Activated CD8-positive, alpha-beta T cell treated with anti-CD3 and anti-CD28 coated beads for 36 hours (primary cell): ENCODE measurements around the gene SLC38A10. TPM values are rescaled to one million over a fixed set of nuclear protein-coding genes. Genes with fewer than 3 reads are reported as not detected.

Experiments used
- ATAC-seq: fragments of 200-7000 bp; cut with Tn5 transposase; one replicate; pipeline ENCODE4 v1.10.0; 2021; ENCODE audit warnings: mild to moderate bottlenecking, moderate library complexity
- CTCF ChIA-PET: fragments of 350-600 bp; sonication (Branson Sonifier 250); formaldehyde crosslinking; loops from one replicate; lab custom pipeline; 2021; ENCODE audit warnings: antibody characterized with exemption; lab: Charles Lee
- POLR2A ChIA-PET: fragments of 350-600 bp; sonication (Branson Sonifier 250); formaldehyde crosslinking; loops from one replicate; lab custom pipeline; 2021; ENCODE audit warnings: antibody characterized with exemption; lab: Charles Lee
- DNase-seq: peaks from one replicate; pipeline ENCODE4 v3.0.0-alpha.2; 2020
- H3K27ac Mint-ChIP-seq: one replicate; pipeline ENCODE4 v1.8.0; 2021; ENCODE audit warnings: mild to moderate bottlenecking, mixed read lengths
- H3K27me3 Mint-ChIP-seq: one replicate; pipeline ENCODE4 v1.8.0; 2021; ENCODE audit warnings: mixed read lengths
- H3K36me3 Mint-ChIP-seq: one replicate; pipeline ENCODE4 v1.8.0; 2021; ENCODE audit warnings: low read depth, mixed read lengths
- H3K4me1 Mint-ChIP-seq: one replicate; pipeline ENCODE4 v1.8.0; 2021; ENCODE audit warnings: low read depth, mixed read lengths
- H3K4me3 Mint-ChIP-seq: one replicate; pipeline ENCODE4 v1.8.0; 2021; ENCODE audit warnings: mild to moderate bottlenecking, moderate library complexity, mixed read lengths
- H3K9me3 Mint-ChIP-seq: one replicate; pipeline ENCODE4 v1.8.0; 2021; ENCODE audit warnings: mixed read lengths
- CTCF ChIP-seq: fragments of 200-600 bp; IDR thresholded peaks from one replicate; pipeline ENCODE4 v1.8.0; 2022; ENCODE audit warnings: antibody characterized with exemption, mild to moderate bottlenecking
- intact Hi-C: fragments of 100-400 bp; cut with micrococcal nuclease; formaldehyde crosslinking; loops from one replicate; pipeline ENCODE4 v1.10.0; 2022
- total RNA-seq, 2 experiments: library from RNA; stranded (reverse); gene quantifications; one replicate each; pipeline ENCODE4 v1.2.3, GENCODE V29; 2021

The SLC38A10 gene
- total RNA-seq, 2 experiments from 2014 or later: 42.7 to 45.4 TPM

- ATAC-seq: no peak
- ChIA-PET POLR2A (interaction anchor here (1.0 kb wide), 1 partner anchor 228 kb away, joined by 3 read pairs; no protein-coding TSS in a partner anchor), CTCF (no interaction called here)
- TF ChIP-seq CTCF: no peak
- DNase-seq: no peak
- no peaks in the 10 kb centered on the region for H3K9me3 Mint-ChIP-seq
- H3K36me3 Mint-ChIP-seq: peaks cover 4% of the 10 kb centered on the region
- peaks cover 4% of the 10 kb centered on the region for H3K4me1 Mint-ChIP-seq
- H3K27me3 Mint-ChIP-seq: no peaks in the 10 kb centered on the region
- H3K4me3 Mint-ChIP-seq: no peak overlapping the region
- no peak overlapping the region for H3K27ac Mint-ChIP-seq
- intact Hi-C loops: no loop called here
These were observed 36.8 kb downstream of the SLC38A10 start for GRCh38 chr17:81258292-81258691.

- intact Hi-C loops: no loop called here
- peaks cover 7% of the 10 kb centered on the region for H3K4me1 Mint-ChIP-seq
- DNase-seq (no peak), ATAC-seq (no peak)
- H3K9me3 Mint-ChIP-seq: no peaks in the 10 kb centered on the region
- peaks cover 8% of the 10 kb centered on the region for H3K36me3 Mint-ChIP-seq
- TF ChIP-seq CTCF: no peak
- no peak overlapping the region for H3K4me3 Mint-ChIP-seq
- CTCF ChIA-PET: no interaction called here
- no peak overlapping the region for H3K27ac Mint-ChIP-seq
- POLR2A ChIA-PET: interaction anchor here (1.2 kb wide), 1 partner anchor 22 kb away, joined by 3 read pairs; no protein-coding TSS in a partner anchor
- no peaks in the 10 kb centered on the region for H3K27me3 Mint-ChIP-seq
These were observed 37.6 kb downstream of the SLC38A10 start for GRCh38 chr17:81257533-81257932.

- CTCF ChIA-PET: no interaction called here
These were observed 38.5 kb downstream of the SLC38A10 start for GRCh38 chr17:81256616-81257015.

GRCh38 chr17:81254955-81255717, 40.0 kb downstream of the SLC38A10 start:
- H3K36me3 Mint-ChIP-seq: peaks cover 10% of the 10 kb centered on the region
- ChIA-PET CTCF (interaction anchor here (0.9 to 1.2 kb wide), 3 partner anchors 43 to 230 kb away, joined by 3 to 4 read pairs (median 3); no protein-coding TSS in a partner anchor), POLR2A (interaction anchor here (0.6 kb wide), 1 partner anchor 347 kb away, joined by 3 read pairs; no protein-coding TSS in a partner anchor)
- no peaks in the 10 kb centered on the region for H3K9me3 Mint-ChIP-seq
- no peak overlapping the region for H3K27ac Mint-ChIP-seq
- no peak for TF ChIP-seq CTCF
- no peak overlapping the region for H3K4me3 Mint-ChIP-seq
- intact Hi-C loops: loop anchor here (5.0 kb wide), 1 partner anchor 227 kb away; no protein-coding TSS in a partner anchor
- DNase-seq (no peak), ATAC-seq (no peak)
- H3K4me1 Mint-ChIP-seq: peaks cover 11% of the 10 kb centered on the region
- no peaks in the 10 kb centered on the region for H3K27me3 Mint-ChIP-seq

More at GRCh38 chr17:81256616-81257015, 38.5 kb downstream of the SLC38A10 start:
- peaks cover 10% of the 10 kb centered on the region for H3K36me3 Mint-ChIP-seq
- intact Hi-C loops: no loop called here
- no peak for DNase-seq
- no peak for ATAC-seq
- POLR2A ChIA-PET: interaction anchor here (1.2 kb wide), 1 partner anchor 23 kb away, joined by 3 read pairs; no protein-coding TSS in a partner anchor
- H3K27me3 Mint-ChIP-seq: no peaks in the 10 kb centered on the region
- H3K4me3 Mint-ChIP-seq: no peak overlapping the region
- H3K27ac Mint-ChIP-seq: no peak overlapping the region
- H3K9me3 Mint-ChIP-seq: no peaks in the 10 kb centered on the region
- H3K4me1 Mint-ChIP-seq: peaks cover 9% of the 10 kb centered on the region
- no peak for TF ChIP-seq CTCF
